ENCODE measurements around the gene CRYBA1. TPM values are rescaled to one million over a fixed set of nuclear protein-coding genes. Genes with fewer than 3 reads are reported as not detected.

CRYBA1 gene
- not detected in 2 replicates for total RNA-seq

GRCh38 chr17:29246628-29247027, at the start of gene CRYBA1:
Gene CRYBA1 (plus strand): TSS chr17:29246859. CDS start chr17:29246864, 5 bp downstream.

GRCh38 chr17:29293890-29294579, 47.4 kb downstream of the CRYBA1 start, which contains the start of gene NUFIP2:
Gene NUFIP2 (minus strand): TSS chr17:29294148. CDS start chr17:29294059, 89 bp downstream.

Other genes starting within 250 kb of the CRYBA1 start
- gene SEZ6, start 240.8 kb upstream of the CRYBA1 start, total RNA-seq: not detected in 2 replicates
- gene PIPOX, start 203.7 kb upstream of the CRYBA1 start, total RNA-seq: 0.28 and 1.0 TPM in 2 replicates
- gene MYO18A, start 66.5 kb upstream of the CRYBA1 start, total RNA-seq: 40.0 and 75.8 TPM in 2 replicates
- 39.6 and 76.3 TPM in 2 replicates for gene NUFIP2, start 47.3 kb downstream of the CRYBA1 start, total RNA-seq
- gene TAOK1, start 143.5 kb downstream of the CRYBA1 start, total RNA-seq: 48.9 and 65.1 TPM in 2 replicates